ENCODE measurements around the gene SLC16A11. TPM values are rescaled to one million over a fixed set of nuclear protein-coding genes. Genes with fewer than 3 reads are reported as not detected.
A peak's percentile ranks its signal among the peaks of the same experiment; 100 is the strongest.

The SLC16A11 gene
- total and polyA plus RNA-seq, 2 donors (not counting 1 experiment from before 2014, with no cell fraction given), result 0.17 TPM; not detected in 1

DNA sequence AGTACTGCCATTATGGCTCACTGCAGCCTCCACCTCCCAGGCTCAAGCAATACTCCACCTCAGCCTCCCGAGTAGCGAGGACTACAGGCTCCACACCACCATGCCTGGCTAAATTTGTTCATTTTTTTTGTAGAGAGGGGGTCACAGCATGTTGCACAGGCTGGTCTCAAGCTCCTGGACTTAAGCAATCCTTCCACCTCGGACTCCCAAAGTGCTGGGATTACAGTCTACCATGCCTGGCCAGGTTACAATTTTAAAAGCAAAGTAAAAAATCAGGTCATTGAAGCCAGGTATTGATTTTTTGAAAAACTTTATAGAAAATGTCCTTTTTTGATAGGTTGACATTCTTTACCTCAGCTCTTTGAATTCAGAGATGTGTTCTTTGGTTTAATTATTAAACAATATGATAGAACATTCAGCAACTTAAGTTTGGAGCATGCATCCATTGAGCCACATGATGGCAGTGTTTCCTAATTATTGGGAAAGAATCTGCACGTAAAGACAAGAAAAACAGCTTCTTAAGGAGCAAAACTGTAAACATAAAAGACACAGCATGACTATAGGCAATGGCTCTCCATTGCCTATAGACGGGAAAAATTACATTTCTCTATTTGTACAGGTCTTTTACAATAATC is 1.7 kb upstream of the SLC16A11 start:
- peaks cover 3% of the 10 kb centered on the region for H3K4me1 ChIP-seq (ENCODE audit: control insufficient read depth, extremely low read depth, insufficient read depth, low read length)
- H3K27ac ChIP-seq (ENCODE audit: insufficient read depth, low read length), result no peak overlapping the region
- H3K27me3 ChIP-seq (ENCODE audit: control insufficient read depth, insufficient read depth, low read length), result peaks cover 18% of the 10 kb centered on the region
- no peaks in the 10 kb centered on the region for H4K20me1 ChIP-seq (ENCODE audit: control insufficient read depth, extremely low read depth, insufficient read depth, low read length)
- H3K36me3 ChIP-seq (ENCODE audit: control insufficient read depth, insufficient read depth, low read length), result no peaks in the 10 kb centered on the region
- H3K79me2 ChIP-seq (ENCODE audit: control insufficient read depth, insufficient read depth, low read length), result no peaks in the 10 kb centered on the region
- H3K9ac ChIP-seq (ENCODE audit: insufficient read depth, low read length), result no peak overlapping the region
- DNase-seq (ENCODE audit: low read depth in 2 of 2), result peak; percentile 71 to 90
- TF ChIP-seq, protein P1, sequence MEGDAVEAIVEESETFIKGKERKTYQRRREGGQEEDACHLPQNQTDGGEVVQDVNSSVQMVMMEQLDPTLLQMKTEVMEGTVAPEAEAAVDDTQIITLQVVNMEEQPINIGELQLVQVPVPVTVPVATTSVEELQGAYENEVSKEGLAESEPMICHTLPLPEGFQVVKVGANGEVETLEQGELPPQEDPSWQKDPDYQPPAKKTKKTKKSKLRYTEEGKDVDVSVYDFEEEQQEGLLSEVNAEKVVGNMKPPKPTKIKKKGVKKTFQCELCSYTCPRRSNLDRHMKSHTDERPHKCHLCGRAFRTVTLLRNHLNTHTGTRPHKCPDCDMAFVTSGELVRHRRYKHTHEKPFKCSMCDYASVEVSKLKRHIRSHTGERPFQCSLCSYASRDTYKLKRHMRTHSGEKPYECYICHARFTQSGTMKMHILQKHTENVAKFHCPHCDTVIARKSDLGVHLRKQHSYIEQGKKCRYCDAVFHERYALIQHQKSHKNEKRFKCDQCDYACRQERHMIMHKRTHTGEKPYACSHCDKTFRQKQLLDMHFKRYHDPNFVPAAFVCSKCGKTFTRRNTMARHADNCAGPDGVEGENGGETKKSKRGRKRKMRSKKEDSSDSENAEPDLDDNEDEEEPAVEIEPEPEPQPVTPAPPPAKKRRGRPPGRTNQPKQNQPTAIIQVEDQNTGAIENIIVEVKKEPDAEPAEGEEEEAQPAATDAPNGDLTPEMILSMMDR (conservative IDR thresholded peaks at IDR 0.05 in 1 of 2, IDR thresholded peaks at IDR 0.05 in 1 of 2; ENCODE audit: low read depth in 1 of 2, low read length in 2 of 2), result peak; percentile 77
- TF ChIP-seq EZH2 (IDR thresholded peaks at IDR 0.05; ENCODE audit: low read length, missing control alignments), result no peak
- H2AFZ ChIP-seq (ENCODE audit: low read length), result no peak overlapping the region
- H3K4me2 ChIP-seq (ENCODE audit: extremely low read depth, insufficient read depth, low read length), result peak overlapping the region; percentile 0
- H3K9me3 ChIP-seq (ENCODE audit: control insufficient read depth, insufficient read depth, low read depth, low read length), result no peaks in the 10 kb centered on the region
- no peak overlapping the region for H3K4me3 ChIP-seq (replicated peaks in 1 of 4; ENCODE audit: control extremely low read depth in 1 of 4, insufficient read depth in 1 of 4, low read depth in 3 of 4, low read length in 4 of 4)

DNA sequence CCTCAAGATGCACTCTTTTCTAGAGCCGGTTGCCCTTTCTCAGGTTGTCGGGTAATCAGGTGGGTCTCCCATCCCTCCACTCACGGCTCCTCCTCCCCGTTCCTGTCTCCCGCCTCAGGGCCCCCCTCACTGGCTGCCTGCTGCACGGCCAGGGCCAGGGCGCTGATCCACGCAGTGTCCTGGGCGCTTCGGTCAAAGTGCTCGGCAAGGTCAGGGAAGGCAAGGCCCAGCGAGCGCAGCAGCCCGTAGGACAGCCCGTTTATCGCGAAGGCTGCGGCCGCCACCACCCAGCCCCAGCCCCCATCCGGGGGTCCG is 753 bp downstream of the SLC16A11 start:
- H3K36me3 ChIP-seq (ENCODE audit: control insufficient read depth, insufficient read depth, low read length), result no peaks in the 10 kb centered on the region
- H3K27ac ChIP-seq (ENCODE audit: insufficient read depth, low read length), result no peak overlapping the region
- peak overlapping the region; percentile 45 for H3K9ac ChIP-seq (ENCODE audit: insufficient read depth, low read length)
- H3K4me2 ChIP-seq (ENCODE audit: extremely low read depth, insufficient read depth, low read length), result no peak overlapping the region
- no peaks in the 10 kb centered on the region for H3K79me2 ChIP-seq (ENCODE audit: control insufficient read depth, insufficient read depth, low read length)
- peaks cover 3% of the 10 kb centered on the region for H3K4me1 ChIP-seq (ENCODE audit: control insufficient read depth, extremely low read depth, insufficient read depth, low read length)
- H3K4me3 ChIP-seq (replicated peaks in 1 of 4; ENCODE audit: control extremely low read depth in 1 of 4, insufficient read depth in 1 of 4, low read depth in 3 of 4, low read length in 4 of 4), result peak overlapping the region in 3 of 4 experiments; percentile 16 to 51 (median 19)
- DNase-seq (ENCODE audit: low read depth in 2 of 2), result no peak
- peaks cover 18% of the 10 kb centered on the region for H3K27me3 ChIP-seq (ENCODE audit: control insufficient read depth, insufficient read depth, low read length)
- no peak for TF ChIP-seq EZH2 (IDR thresholded peaks at IDR 0.05; ENCODE audit: low read length, missing control alignments)
- TF ChIP-seq, protein P1 (conservative IDR thresholded peaks at IDR 0.05 in 1 of 2, IDR thresholded peaks at IDR 0.05 in 1 of 2; ENCODE audit: low read depth in 1 of 2, low read length in 2 of 2), result no peak
- H3K9me3 ChIP-seq (ENCODE audit: control insufficient read depth, insufficient read depth, low read depth, low read length), result no peaks in the 10 kb centered on the region
- peak overlapping the region; percentile 20 for H2AFZ ChIP-seq (ENCODE audit: low read length)
- H4K20me1 ChIP-seq (ENCODE audit: control insufficient read depth, extremely low read depth, insufficient read depth, low read length), result no peaks in the 10 kb centered on the region

DNA sequence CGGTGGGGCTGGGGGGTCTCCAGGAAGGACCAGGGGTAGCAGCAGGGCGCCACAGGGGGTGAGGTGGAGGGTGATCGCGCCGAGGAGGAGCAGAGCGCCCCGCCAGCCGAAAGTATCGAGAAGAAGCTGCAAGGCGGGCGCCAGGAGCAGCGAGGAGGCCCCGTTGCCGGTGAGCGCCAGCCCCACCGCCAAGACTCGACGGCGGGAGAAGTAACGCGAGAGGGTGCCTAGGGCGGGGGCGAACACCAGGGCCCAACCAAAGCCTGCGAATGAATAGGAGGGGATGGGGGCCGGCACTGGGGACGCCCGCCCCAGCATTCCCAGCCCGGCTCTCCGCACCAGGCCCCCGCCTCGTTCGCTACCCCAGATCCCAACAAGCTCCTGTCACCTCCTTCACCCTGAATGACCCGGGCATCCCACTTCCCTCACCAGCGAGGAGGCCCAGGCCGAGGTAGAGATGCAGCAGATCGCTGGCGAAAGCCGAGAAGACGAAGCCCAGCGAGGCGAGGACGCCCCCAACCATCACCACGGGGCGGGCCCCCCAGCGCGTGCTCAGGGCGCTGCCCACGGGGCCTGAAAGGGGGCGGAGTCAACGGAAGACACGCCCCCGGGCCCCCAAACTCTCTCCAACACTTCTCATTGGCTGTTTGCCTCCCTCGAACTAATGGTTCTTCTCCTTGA is 1.3 kb downstream of the SLC16A11 start:
- Histone ChIP-seq H2AFZ (ENCODE audit: low read length) (no peak overlapping the region), H3K27me3 (ENCODE audit: control insufficient read depth, insufficient read depth, low read length) (peaks cover 18% of the 10 kb centered on the region), H3K9me3 (ENCODE audit: control insufficient read depth, insufficient read depth, low read depth, low read length) (no peaks in the 10 kb centered on the region), H3K4me1 (ENCODE audit: control insufficient read depth, extremely low read depth, insufficient read depth, low read length) (peaks cover 3% of the 10 kb centered on the region), H3K4me3 (replicated peaks in 1 of 4; ENCODE audit: control extremely low read depth in 1 of 4, insufficient read depth in 1 of 4, low read depth in 3 of 4, low read length in 4 of 4) (no peak overlapping the region), H3K9ac (ENCODE audit: insufficient read depth, low read length) (no peak overlapping the region), H4K20me1 (ENCODE audit: control insufficient read depth, extremely low read depth, insufficient read depth, low read length) (no peaks in the 10 kb centered on the region), H3K36me3 (ENCODE audit: control insufficient read depth, insufficient read depth, low read length) (no peaks in the 10 kb centered on the region), H3K4me2 (ENCODE audit: extremely low read depth, insufficient read depth, low read length) (no peak overlapping the region), H3K27ac (ENCODE audit: insufficient read depth, low read length) (no peak overlapping the region), H3K79me2 (ENCODE audit: control insufficient read depth, insufficient read depth, low read length) (no peaks in the 10 kb centered on the region)
- DNase-seq (ENCODE audit: low read depth in 2 of 2), result no peak
- TF ChIP-seq, protein P1 (conservative IDR thresholded peaks at IDR 0.05 in 1 of 2, IDR thresholded peaks at IDR 0.05 in 1 of 2; ENCODE audit: low read depth in 1 of 2, low read length in 2 of 2), result no peak
- no peak for TF ChIP-seq EZH2 (IDR thresholded peaks at IDR 0.05; ENCODE audit: low read length, missing control alignments)

Measured in fibroblast of lung (primary cell).